Measurements from ENCODE around the gene C1orf167.
A peak's percentile ranks its signal among the peaks of the same experiment; 100 is the strongest.

The C1orf167 gene

DNA sequence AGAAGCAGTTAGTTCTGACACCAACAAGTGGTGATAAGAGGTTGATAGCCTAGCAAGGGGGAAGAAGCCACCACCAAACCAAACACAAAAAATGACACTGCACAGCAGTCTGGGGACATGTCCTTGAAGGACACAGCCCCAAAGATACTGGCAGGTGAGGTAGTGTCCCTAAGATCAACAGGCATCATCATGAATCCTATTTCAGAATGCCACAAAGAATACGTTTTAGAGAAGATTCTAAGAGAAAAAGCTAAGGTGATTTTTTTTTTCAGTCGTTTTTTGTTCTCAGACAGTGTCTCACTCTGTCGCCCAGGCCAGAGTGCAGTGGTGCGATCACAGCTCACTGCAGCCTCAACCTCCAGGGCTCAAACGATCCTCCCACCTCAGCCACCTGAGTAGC is 24.2 kb downstream of the C1orf167 start:
- no peak for DNase-seq

DNA sequence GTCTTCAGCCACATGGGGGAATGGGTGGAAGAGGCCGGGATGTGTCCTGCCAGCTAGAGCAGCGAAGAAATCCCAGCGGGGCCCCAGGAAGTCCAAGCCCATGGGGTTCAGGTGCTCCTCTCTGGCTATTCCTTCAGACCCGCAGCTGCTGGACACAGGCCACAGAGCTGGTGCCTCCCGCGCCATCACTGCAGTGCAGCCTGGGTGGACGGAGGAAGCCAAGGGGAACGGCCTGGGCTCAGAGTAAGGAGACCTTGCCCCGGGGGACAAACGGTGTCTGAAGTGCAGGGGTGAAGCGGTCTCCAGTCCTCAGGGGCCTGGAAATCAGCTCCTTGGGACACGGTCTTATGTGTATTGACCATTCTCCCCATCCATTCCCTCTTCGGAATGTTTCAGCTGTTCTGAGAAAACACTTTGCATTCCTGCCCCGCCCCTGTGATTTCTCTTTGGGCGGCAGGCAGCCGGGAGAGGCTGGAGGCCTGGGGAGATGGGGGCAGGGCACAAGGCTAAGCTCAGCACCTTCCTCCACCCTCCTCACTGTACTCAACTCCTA is 25.3 kb downstream of the C1orf167 start:
- DNase-seq = peak; percentile 63

DNA sequence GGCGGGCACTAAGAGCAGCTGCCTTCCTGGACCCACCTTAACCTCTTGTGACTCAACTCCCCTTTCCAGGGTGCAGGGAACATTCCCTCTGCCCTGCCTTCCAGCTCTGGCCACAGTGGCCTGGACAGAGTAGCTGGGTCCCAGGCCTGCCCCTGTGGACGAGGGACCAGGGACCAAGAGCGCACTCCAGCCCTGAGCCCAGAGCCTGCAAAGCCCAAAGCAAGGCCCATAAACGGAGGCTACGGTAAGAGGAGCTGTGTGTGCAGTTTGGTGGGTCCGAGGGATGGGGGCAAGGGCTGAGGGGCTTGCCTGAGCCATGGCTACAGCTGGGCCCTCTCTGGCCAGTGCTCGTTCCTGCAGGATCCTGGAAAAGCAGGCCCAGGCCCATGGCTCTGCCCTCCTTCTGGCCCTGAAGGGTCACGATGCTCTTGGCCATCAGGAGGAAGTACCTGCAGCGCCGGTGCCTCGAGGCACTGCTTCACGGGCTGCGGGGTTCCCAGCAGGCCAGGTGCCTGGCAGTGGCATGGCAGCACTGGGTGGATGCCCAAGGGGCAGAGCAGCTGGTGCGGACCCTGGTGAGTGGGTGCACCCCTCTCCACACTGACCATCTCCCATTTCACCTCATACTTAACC is 25.9 kb downstream of the C1orf167 start:
- DNase-seq = no peak

DNA sequence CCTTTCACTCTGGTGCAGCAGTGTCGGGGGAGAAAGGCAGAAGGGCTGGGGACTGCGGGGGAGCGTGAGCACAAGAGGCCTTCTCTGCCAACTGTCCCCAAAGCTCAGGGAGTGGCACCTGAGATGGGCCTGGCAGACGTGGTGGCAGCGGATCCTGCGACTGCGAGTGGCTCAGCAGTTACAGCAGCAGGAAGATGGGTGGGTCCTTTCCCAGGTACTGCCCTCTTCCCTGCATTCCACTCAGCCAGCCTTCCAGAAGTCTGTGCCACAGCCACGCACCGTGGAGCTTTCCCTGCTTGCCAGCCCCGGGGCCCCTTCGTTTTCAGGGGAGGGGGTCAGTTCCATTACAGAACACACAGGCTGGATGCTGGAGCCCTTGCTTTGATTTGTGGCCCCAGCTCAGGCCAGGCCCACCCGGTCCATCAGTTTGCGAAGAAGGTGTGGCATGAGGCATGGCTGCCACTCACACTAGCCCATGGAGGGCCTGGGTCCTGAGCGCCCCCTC is 26.6 kb downstream of the C1orf167 start:
- no peak for DNase-seq

DNA sequence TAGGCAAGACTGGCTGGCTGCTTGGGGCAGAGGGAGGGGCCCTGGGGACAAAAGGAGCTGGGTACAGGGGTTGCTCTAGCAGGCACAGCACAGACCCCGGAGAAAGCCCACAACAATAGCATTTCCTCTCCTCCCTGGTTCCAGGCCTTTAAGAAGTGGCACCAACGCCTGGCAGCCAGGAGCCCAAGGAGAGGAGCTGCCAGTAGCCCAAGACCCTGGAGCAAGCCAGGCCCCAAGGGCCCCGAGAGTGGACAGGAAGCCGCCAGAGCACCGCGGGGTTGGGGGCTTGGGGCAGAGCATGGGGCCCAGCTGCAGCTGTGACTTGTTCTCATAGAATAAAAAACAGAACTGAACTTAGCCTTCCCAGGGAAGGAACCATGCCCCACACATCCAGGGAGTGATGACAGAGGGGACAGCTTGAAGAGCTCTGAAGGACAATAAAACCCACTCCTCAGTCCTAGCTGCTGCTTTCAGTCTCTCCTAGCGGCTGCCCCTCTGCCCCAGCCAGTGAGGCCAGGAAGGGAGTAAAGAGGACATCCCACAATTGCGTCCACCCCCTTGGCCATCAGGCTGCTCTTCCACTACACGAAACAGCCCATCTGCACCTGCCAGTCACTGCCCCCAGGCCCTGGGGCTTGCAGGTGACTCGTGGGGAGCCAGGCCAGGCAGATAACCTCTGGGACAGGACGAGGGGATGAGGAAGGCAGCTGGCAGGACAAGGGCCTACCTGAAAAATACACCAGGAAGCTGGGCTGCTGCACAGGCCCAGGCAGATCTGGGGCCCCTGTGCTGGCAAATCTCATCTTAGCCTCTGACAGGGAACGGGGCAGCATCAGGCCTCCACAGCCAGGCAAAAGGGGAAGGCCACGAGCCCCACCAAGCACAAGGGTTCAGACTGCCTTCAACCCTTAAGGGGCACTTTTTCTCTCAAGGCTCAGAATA is 27.4 kb downstream of the C1orf167 start:
- no peak for DNase-seq

DNA sequence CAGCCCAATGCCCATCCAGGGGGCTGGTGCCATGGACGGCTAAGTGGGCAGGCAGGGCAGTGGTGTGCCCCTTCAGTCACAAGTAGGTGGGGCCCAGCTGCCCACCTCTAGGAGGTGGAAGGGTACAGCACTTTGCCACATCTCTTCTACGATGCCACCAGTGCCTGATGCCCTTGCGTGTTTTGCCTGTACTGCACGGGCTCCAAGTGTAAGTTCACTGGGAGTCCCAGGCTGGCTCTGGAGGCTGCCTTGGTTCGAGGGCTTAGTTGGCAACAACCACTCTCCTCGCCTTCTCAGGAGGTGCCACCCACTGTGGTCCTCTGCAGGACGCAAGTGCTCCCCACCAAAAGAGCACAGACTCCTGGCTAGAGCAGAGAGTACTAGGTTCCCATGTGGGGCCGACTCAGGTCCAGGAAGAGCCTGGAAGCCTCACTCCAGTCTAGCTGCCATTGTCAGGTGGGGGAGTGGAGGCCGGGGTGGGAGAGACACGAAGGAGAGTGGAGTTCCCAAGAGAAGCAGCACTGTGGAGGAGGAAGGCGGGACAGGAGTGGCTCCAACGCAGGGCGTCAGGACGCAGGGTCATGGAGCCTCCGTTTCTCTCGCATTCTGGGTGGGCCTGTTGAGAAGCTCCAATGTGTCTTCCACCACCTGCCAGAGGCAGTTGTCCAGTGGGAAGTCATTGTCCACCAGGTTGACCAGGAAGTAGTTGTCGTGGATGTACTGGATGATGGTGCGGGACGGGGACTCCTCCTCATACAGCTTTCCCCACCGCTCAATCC is 28.3 kb downstream of the C1orf167 start:
- DNase-seq = no peak

DNA sequence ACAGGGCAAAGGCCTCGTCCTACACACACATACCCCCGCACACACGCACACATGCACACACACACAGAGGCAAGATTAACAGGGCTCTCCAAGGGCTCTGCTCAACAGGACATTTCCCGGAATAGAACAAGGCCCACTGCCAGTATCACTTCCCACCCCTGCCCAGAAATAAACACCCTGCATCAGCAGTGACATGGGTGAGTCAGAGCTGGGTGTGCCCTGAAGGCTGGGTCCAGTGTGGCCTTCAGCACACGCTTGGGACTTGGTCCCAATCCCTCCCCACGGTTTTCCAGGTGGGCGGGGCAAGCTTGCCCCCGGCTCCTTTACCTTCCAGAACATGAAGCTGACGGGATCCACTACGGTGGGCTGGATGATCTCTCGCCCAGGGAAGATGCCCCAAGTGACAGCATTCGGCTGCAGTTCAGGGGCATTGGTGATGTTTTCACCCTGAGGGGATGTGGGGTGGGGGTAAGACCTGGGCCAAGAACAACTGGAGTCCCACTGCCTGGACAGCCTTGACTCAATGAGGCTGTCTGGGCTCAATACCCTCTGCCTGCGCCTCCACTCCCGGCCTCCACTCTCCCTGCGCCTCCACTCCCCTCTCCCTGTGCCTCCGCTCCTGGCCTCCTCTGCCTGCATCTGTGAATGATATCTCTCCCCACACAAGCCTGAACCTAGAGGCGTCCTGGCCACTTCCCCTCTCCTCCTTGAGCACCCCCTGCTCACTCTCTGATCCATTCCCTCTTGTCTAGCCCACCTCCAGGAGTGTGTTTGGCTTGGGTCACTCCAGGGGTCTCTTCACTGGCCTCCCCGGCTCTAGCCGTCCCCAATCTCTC is 29.1 kb downstream of the C1orf167 start:
- DNase-seq = peak; percentile 90

DNA sequence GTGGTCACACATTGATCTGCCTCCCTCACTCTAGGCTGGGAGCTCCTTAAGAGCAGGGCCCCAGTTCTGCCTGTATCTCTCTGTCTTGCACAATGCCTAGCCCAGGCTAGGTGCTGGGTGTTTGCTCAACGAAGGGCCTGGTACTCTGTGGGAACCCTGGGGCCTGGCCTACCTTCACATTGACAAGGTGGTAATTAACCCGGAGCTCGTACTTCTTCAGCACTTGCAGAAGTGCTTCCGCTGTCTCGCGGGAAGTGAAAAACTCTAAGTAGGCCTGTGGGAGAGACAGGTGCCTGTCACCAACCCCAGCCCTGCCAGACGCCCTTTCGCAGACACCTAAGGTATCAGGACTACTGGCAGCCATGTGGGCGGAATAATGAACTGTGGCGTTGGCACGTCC is 30.1 kb downstream of the C1orf167 start:
- no peak for DNase-seq

DNA sequence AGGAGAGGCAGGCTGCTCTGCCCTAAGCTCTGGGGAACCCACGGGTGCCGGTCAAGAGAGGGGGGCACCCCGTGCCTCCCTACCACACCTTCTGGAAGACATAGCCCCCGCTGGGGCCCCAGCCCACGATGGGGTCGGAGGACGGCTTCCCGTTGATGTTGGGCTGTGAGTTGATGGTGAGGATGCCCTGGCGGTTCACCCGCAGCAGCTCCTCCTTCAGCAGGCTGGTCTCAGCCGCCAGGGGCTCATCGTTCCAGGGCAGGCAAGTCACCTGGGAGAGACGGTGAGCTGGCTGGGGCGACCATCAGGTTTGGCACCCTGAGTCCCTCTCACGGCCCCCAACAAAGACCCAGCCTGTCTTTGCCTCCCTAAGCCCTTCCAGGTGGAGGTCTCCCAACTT is 31.8 kb downstream of the C1orf167 start:
- DNase-seq = no peak

DNA sequence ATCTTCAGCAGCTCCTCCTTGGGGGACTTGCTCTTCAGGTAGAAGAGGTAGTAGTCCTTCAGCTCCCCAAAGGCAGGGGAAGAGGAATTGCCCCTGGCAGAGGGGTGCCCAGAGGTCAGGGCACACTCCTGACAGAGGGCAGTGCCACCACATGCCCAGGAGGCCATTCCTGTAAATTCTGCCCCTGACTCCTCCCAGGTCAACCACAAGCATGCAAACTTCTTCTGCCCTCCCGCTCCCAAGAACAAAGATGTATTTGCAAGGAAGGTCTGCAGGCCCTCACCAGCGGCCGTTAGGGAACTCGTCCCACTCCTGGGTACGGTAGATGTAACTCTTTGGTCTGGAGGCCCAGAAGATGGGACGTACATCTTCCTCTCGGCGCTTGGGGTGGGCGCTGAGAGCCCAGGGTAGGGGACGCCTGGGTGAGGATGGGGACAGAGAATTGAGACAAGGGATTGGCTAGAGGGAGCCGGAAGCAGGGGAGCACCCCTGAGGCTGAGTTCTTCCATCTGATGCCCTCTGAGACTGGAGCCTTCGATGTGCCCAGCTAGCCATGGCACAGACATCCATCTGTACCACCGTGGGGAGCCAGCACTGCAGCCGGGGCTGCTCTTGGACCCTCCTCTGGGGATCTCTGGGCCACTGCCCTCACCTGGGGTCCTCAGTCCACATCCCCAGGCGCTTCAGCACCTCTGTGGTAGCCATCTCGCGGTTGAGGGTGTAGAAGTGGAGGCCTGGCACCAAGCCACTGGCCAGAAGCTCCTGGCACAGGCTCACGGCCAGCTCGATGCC is 32.6 kb downstream of the C1orf167 start:
- DNase-seq = no peak

DNA sequence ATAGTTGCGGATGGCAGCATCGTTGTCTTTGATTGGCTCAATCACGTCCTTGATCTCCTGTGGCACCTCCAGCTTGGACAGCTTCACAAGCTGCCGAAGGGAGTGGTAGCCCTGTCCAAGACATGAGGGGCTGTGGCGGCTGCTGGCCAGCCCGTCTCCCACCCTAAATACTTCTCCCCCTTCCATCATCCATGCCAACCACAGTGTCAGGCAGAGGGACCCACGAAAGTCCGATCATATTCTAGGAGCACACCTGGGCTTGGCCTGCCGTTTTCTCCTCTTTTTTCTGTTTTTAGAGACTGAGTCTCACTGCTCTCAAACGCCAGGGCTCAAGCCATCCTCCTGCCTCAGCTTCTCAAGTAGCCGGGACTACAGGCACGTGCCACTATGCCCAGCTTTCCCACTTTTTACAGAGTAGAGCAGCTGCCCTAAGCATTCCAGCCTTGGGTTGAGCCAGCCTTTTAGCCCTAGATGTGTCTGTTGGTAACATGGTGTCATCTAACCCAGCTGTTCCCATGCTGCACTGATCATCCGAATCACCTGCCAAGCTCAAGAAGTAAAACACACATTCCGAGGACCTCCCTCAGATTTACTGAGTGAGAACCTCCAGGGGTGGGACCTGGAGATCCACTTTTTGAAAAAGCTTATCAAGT is 33.4 kb downstream of the C1orf167 start:
- DNase-seq = no peak

DNA sequence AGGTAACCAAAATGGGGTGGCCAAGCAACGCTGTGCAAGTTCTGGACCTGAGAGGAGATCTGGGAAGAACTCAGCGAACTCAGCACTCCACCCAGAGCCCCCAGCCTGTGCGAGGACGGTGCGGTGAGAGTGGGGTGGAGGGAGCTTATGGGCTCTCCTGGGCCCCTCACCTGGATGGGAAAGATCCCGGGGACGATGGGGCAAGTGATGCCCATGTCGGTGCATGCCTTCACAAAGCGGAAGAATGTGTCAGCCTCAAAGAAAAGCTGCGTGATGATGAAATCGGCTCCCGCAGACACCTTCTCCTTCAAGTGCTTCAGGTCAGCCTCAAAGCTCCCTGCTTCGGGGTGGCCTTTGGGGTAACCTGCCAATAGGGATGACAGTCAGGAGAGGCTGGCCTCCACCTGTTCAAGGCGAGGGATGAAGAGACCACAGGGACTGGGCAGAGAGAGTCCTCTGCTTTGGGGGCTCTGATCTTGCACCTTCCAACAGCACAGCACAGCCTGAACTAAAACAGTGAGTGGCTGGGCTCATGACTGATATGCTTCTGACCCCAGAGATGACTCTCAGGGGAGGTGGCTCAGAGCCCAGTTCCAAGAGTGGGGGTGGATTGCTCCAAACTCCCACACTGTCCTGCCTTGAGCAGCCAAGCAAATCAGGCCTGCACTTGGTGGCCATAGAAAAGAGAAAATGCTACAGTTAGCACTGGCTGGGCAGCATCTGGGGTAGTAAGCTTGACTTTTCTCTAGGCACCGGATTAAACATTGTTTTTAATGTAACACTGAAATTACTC is 34.2 kb downstream of the C1orf167 start:
- no peak for DNase-seq

DNA sequence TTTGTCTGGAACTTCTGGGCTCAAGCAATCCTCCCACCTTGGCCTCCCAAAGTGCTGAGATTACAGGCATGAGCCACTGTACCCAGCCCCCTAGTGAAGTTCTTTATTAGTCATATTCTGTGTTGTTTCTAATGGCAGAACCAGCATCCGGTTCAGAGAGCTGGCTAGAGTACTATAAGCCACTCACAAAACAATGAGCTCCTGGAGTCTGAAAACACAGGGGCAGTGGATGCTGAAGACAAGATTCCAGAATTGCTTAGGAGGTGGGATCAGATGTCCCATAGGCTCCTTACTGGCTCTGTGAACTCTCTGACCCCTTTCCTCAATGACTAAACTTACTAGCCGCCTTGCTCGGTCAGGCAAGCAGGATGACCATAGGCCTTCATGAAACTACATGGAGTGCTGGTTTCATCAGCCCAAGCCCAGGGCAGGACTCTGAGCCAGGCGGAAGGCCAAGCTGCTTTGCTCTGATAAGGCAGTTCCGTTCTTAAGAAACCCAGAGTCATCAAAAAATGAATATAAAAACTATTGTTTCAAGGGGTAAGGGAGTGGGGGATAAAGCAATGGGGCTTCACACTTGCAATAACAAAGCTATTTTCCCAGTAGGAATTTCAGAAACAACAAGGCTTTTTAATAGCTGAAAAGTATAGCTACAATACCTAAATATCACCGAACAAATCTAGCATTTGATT is 35.7 kb downstream of the C1orf167 start:
- peak; percentile 52 for DNase-seq

DNA sequence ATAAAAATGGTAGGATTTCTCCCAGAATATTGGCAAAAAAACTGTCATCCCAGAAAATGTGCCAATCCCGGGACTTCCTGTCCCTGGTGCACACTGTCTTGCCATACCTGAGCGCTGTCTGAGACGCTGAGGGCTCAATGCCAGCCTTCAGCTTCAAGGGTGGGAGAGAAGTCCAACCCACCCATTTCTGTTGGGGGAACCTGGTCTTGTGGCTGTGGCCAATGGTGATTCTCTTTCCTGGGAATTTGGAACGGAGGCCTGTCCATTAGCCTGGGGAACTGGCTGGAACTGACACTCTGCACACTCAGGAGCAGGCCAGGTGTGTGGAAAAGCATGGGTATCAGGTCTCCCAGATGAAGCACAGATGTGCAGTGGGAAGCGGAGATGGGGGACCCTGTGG is 37.1 kb downstream of the C1orf167 start:
- DNase-seq = no peak

DNA sequence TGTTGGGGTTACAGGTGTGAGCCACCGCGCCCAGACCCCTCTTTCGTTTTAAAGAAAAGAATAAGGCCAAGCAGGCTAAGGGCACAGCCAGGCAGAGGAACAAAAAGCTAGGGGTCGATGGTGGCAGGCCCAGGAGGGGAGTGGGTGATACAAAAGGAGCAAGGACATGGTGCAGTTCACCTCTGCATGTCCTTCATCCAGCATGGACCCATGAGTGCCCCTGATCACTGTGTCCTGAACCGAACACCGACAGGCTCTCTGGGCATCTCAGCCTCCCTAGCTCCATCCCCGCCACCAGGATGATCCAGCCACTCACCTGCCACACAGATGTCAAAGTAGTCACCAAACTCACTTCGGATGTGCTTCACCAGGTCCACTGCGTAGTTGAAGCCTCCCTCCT is 37.9 kb downstream of the C1orf167 start:
- DNase-seq = no peak

DNA sequence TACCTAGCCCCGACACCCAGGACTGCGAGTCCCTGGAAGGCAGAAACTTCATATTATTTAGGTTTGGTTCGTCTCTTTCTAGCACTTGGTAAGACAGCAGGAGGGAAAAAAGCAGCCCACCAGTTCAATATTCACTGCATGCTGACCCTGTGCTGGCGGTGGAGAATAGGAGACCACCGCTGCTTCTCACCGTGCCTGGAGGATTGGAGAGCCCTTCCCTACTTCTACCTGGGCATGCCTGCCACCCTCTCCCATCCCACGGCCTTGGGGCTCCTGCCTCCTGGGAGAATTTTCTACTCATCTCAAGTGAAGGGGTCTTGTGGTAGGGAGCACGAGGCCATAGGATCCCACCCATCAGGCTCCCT is 38.4 kb downstream of the C1orf167 start:
- no peak for DNase-seq

DNA sequence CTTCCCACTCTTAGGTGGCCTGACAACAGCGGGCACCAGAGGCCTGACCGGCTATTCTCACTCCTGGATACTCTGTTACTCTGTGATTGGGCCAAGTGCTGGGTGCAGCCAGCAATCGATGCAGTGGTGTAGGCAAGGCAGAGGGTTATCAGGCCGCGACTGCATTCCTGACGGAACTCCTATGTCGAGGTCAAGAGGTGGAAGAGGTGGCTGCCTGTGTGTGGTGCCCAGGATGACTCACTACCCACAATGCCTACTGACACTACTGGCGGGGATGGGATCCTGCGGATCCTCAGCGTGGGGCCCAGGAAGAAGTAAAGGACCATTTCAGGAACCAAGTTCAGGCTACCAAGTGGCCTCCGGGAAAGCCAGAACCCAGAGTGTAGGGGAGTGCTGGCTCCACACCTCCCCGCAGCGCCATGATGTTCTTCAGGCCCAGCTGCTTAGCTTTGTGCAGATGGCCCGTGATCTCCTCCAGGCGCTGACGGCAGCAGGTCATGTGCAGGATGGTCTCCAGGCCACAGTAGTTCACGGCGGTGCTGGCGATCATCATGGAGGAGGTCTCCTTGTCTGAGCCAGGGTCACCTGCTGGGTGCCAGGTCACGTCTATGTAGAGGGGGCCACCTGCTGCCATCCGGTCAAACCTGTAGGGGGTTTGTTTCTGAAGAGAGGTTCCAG is 38.9 kb downstream of the C1orf167 start:
- no peak for DNase-seq

DNA sequence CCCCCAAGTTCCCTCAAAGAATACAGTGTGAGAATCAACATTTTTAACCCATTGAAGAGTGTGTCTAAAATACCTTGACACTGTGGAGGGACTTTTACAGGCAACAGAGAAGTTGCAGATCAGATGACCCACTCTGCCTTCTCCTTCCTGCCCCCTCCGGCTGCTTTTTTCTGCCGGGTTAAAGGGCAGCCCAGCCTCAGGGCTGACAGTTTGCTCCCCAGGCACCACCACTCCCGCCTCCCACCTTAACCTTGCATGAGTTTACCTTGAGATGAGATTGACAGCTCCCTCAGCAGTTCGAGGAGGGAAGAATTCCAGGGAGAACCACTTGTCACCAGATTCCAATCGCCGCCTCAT is 40.6 kb downstream of the C1orf167 start:
- DNase-seq = peak; percentile 33

Data from femur (tissue), 1 donor.